ENCODE data around the gene EN2.

The EN2 gene

GRCh38 chr7:155469311-155470185, 11.6 kb downstream of the EN2 start:
- no peak for TF ChIP-seq CTCF (IDR thresholded peaks at IDR 0.05)

DNA sequence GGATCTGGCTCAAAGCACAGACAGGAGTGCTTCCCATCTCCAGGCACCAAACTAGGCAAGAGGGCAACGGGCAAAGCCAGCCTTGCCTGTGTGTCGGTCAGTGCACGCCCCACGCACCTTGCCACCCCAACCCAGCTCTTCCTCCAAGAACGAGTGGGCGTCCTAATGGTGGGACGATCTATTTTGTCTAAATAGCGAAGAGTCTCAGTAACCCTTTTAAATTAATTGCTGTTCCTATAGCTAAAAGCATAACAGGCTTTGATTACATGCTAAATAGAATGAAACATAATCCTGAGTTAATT, 12.2 kb downstream of the EN2 start:
- no peak for TF ChIP-seq CTCF (IDR thresholded peaks at IDR 0.05)

GRCh38 chr7:155470686-155471638, 13.0 kb downstream of the EN2 start:
- TF ChIP-seq CTCF (IDR thresholded peaks at IDR 0.05): no peak

DNA sequence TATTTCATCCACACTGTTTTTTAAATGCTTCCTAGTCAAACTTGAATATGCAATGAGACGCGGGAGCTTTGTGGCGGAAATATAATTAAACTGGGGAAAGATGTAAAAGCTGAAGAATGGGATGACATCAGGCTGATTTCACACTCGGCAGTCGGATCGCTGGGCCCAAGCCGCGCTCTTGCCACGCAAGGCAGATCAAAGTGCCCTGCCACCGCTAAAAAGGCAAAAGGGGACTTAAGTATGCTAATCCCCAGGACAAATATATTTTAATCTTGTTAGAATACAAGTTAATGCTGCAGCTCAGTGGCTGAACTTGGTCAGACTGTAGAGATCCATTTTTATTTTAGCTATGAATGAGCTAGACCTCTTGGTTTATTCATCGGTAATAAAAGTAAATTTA, 13.8 kb downstream of the EN2 start:
- TF ChIP-seq CTCF (IDR thresholded peaks at IDR 0.05): no peak

DNA sequence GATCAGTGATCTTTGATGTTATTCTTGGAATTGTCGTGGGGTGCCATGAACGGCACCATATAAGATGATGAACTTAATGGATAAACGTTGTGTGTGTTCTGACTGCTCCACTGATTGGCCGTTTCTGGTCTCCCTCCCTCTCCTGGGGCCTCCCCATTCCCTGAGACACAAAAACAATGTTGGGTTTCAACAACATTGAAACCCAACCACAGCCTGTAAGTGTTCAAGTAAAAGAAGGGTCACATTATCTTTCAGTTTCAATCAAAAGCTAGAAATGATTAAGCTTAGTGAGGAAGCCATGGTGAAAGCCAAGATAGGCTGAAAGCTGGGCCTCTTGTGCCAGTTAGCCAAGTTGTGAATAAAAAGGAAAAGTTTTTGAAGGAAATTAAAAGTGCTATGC, 19.5 kb downstream of the EN2 start:
- TF ChIP-seq CTCF (IDR thresholded peaks at IDR 0.05): no peak

DNA sequence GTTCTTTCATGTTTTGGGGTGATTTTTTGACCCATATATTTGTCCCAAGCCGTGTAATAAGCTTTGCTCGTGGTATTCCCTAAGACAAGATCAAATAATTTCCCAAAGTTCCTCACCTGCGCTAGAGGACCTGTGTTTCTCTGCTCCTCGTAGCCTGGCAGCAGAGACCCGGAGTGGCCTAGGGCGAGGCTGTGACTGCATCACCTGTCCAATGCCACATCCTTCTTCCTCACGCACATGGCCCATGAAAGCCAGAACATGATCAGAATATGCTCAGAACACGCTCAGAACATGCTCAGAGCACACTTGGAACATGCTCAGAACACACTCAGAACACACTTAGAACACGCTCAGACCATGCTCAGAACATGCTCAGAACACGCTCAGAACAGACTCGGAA, 23.8 kb downstream of the EN2 start:
- TF ChIP-seq CTCF (IDR thresholded peaks at IDR 0.05): no peak

DNA sequence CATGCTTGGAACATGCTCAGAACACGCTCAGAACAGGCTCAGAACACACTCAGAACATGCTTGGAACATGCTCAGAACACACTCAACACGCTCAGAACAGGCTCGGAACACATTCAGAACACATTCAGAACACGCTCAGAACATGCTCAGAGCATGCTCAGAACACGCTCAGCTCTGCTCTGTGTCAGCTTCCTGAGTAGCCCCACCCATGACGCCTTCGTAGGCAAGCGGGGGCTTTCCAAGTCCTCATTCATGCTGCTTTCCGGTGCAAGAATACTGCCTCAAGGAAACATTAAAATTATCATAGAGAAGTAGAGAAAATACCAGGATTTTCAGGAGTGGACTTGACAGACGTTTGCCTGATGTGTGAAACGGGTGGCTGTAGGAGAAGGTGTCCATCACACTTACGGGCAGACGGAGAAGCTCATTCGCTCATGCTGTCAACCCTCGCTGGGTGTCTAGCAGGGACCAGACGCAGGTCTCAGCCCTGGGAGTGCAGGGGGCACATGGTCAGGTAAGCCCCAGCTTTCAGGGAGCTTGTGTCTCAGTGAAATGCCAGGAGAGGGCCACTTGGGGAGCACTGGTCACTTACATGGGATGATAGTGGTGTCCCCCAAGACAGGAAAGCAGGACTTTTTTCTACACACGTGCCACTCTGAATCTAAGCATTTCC, 24.7 kb downstream of the EN2 start:
- no peak for TF ChIP-seq CTCF (IDR thresholded peaks at IDR 0.05)

Measured in LNCAP (cell line).